GM19238 (cell line): ENCODE results near the gene RTN4RL1.

Source experiments
- DNase-seq: peaks from one replicate; pipeline ENCODE4 v3.0.0; 2011; ENCODE audit warnings: low spot score; ENCODE audit not compliant: insufficient read length

RTN4RL1 gene

DNA sequence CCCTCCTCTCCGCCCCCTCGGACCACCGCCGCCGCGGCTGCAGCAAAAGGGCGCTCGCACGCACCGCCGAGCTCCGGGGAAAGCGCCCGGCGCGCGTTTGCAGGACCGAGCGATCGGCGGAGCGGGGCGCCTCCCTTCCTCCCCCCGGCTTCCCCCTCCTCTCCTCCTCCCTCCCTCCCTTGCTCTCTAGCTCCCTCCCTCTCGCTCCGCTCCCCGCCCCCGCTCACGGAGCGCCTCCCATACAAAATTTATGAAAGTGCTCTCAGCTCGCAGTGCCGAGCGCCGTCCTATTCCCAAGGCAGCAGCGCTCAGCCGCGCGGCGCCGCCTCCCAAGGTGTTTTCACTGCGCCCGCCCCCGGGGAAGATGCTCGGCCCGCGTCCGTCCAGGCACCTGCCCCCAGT lies at the start of gene RTN4RL1:
TSS of gene RTN4RL1 (minus strand) at position 115 of the 402 bp plus-strand sequence. CDS start 469 bp downstream, outside the sequence.
- no peak for DNase-seq

- DNase-seq: no peak
Measured at GRCh38 chr17:2074919-2075318, 49.8 kb upstream of the RTN4RL1 start.

DNA sequence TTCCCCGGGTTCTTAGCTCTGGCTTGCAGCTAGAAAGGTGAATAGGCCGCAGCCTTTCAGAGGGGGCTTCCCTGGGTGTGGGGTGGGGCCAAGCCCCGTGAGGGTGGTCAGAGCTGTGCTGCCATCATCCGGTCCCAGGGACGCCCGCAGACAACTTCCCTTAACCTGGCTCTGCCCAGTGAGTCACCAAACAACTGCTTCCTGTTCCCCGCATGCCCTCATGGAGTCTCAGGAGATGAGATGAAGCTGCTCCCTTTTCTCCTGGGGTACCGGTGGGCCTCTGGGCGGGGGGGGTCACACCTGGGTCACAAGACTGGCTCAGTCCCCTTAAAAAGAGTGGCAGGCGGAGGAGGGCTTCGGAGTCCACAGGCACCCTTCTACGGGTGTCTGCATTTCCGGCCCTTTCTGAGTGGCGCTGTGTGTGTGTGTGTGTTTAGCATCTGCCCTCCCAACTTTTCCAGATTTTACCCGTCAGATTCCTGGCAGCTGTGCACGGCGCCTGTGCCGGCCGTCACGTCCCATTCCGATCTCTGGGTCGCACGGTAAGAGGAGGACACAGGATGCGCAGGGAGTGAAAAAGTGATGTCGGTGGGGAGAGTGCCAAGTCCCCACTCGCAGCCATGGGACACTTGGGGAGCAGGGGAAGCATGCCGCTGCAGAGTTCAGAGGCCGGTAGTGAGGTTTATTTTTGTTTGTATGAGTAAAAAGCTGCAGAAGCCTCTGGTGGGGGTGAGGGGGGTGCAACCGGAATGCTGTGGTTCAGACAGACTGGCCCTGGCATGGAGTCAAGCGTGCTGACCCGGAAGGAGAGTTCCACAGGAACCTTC lies 46.5 kb upstream of the RTN4RL1 start:
- DNase-seq: no peak

DNA sequence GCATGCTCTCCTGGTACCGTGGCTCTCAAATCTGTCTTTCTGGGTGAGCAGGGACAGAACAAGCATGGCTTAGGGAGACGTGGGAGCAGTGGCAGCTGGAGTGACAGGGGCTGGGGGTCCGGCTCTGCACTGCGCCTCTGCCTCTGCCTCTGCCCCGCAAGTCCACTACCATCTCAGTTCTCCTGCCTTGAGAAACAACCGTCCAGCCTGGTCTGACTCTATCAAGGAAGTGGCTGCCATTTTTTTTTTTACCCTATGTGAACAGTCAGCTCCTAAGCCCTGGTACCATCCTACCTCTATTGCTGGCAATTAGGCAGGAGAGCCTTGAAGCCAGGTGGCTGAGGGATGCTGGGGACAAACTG lies 45.9 kb upstream of the RTN4RL1 start:
- no peak for DNase-seq

DNA sequence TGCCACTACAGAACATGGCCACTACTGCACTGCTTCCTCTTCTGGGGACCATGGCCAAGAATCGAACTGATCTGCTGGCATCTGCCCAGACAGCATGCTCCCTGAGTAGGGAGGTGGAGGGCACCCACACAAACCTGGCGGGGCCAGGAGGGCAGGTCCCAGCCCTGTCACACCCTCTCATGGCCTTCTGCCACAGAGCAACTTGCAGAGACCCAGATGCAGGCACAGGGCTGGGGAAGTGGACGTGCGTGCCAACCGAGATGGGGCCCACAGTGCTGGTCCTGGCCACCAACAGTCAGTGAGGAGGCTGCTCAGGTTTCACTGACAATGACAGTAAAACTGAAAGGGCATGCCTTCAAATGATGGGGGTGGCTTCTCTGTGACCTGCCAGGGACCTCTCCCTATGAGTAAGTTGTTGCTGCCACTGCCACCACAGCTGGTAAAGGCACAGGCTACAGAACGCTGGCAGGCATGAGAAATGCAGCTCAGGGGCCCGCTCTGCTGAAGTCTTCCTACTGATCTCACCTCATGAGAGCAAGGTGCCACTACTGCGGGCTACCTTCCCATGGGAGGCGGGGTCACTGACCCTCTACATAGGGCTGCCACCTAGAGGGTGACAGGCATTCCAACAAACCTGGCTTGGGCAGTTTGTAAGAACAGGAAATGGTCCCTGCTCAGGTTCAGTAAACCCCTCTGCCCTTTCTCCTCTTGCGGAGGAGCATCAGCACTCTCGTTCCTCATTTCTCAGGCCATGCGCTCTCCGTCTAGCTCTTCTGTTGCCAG lies 45.3 kb upstream of the RTN4RL1 start:
- peak; percentile 69 for DNase-seq

DNA sequence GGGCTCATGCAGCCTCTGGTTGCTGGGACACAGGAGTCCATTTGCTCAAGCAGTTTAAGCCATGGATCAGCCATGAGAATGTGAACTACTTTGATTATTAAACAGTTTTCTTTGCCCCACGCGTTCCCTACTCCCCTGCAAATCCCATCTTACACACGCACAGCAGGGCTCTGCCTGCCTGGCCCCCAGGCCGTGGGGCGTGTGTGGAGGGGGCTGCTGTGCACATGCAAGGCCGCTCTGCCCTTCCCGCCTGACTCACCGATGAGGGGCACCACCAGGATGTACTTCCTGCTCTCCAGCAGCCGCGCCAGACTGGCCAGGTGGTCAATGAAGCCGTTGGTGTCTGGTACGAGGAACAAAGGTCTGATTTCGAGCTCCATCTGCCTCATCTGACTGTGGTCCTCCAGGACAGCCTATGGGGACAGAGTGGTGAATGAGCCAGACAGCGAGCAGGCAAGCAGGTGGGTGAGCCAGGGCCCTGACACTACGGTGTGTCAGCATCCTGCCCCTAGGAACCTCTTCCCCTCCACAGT lies 43.5 kb upstream of the RTN4RL1 start:
- no peak for DNase-seq

DNA sequence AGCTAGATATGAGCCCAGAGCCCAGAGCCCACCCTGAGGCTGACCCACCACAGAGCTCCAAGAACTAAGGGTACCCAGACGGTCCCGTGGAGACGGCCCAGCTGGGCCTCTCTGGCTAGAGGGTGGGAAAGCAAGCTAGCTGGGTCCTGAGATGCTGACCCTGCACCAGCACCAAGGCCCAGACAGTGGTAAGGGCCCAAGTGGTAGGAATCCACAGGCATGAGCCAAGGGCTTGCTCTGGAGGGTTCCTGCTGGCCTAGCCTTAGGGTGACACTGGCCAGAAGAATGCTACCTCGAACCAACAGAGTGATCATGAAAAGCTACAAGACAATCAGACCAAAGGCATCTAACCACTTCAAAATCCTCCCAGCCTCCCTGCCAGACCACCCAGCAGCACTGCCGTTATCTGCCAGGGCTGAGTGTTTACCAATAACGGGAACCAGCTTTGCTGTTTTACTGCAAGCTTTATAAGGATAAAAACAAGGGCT lies 42.9 kb upstream of the RTN4RL1 start:
- no peak for DNase-seq

GRCh38 chr17:2067608-2068024 lies 42.5 kb upstream of the RTN4RL1 start:
- DNase-seq: no peak

DNA sequence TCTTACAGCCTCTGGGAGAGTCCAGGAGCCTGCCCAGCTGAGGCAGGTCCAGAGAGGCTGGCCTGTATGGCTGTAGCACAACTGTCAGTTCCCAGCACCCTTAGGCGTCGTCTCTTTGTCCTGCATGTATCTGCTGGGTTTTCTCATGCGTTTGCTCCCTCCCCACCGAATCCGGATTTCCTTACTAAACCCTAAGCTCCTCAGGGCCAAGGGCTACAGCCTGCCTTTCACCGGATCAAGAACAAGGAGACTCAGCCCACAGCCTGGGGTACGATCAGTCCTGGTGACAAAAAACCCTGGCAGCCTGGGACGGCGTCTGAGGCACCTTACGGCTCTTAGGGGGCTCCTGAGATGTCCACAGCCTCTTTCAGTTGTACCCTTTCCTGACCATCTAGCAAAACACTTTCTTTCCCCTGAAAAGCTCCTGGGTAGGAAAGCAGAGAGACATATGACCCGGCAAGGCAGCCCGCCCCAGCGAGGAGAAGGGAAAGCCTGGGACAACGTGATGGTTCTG lies 42.0 kb upstream of the RTN4RL1 start:
- DNase-seq: no peak

DNA sequence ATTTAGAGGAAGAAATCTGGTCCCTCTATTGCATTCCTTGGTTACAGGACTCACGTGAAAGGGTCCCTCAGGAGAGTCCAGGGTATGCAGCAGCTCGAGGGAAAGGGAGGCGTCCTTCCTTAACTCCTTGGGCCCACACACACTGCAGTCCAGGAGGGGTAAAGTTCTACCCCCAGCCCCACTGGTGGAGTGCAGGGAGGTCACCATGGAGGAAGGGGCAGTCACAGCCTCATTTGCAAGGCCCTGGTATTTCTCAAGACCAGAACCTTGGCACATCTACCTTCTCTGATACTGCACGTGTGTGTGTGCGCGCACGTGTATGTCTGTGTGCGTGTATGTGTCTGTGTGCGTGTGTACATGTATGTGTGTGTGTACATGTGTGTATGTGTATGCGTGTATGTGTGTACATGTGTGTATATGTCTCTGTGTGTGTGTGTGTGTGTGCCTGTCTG lies 40.8 kb upstream of the RTN4RL1 start:
- DNase-seq: no peak

DNA sequence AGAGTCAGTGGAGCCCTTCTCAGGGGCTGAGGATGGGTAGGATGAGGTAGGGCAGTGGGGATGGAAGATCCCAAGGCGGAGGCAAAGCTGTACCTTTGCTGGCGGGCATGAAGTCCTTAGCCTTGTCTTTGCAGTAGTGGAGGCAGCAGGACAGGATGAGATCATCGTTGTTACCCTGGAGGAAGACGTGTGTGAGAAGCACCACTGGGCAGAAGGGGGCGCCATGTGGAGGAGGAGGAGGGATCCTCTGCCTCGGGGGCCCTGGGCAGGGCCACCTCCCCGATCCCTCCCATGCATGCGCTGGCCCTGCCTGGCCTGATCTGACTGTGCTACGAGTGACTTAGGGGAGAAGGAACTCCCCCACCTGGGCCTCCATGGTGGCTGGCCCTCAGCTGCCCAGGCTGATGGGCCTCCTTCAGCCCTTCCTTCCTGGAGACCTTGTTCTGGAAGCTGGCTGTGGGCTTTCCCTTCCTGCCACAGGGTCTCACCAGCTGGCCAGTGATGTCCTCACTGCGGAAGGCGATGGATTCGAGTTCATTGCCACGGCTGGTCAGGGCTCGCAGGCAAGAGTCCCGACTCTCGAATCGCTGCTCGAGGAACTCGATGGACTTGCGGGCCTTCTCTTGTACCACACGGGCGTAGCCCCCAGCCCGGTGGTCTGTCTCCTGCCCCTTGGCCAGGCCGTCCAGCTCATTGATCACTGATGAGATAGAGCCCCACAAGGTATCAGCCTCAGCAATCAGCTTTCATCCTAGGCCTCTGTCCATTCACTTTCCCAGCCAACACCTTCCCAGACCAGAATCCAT lies 40.0 kb upstream of the RTN4RL1 start:
- DNase-seq: no peak

GRCh38 chr17:2064520-2064971 lies 39.4 kb upstream of the RTN4RL1 start:
- no peak for DNase-seq

DNA sequence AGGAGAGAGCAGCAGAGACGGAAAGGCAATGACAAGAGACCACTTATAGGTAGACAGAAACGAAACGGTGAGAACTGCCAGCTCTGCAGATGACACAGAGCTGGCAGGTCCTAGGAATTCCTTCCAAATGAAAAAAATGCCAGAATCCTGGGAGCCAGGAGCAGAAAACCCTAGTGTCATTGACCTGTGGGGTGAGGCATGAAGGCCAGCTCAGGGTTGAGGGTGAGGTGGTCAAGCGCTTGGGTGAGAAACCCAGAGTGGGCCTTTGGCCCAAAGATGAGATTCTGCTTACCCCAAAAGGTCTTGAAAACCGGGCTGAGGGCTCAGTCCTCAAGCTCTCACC lies 39.0 kb upstream of the RTN4RL1 start:
- DNase-seq: no peak

- DNase-seq: no peak
Measured at GRCh38 chr17:2063261-2064146, 38.4 kb upstream of the RTN4RL1 start.

- no peak for DNase-seq
Measured at GRCh38 chr17:2062571-2063183, 37.5 kb upstream of the RTN4RL1 start.

- DNase-seq: no peak
Measured at GRCh38 chr17:2061441-2061958, 36.4 kb upstream of the RTN4RL1 start.

DNA sequence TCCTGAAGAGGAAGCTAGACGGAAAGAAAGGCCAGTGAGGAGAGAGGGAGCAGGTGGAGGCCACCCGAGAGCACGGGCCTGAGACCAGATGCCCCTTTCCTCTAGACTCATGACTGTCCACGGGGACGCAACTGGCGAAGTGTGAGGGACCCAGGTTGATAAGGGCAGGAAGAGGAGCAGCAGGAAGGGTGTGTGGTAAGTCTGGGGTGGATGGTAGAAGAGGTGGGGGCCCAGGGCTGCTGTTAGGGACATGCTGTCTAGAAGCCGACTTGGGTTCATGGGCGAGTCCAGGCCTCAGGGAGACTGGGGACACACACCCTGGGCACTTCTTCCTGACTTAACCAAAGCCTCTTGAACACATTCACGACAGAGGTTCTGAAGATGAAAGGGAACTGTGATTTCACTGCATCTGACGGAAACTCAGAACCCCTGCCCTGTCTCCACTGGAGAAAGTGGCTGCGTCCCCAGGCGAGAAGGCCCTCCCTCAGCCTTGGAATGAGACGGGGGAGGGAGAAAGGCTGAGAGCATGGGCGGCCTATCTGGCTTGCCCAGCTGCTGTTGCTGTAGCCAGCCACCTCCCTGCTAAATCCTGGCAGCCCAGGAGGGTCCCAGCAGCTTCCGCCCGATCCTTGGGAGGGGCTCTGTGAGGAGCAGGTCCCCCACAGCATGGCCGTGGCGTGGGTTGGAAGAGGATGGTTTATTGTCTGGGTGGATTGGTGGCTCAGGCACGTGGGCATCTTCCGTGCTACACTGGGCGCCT lies 35.7 kb upstream of the RTN4RL1 start:
- DNase-seq: no peak

DNA sequence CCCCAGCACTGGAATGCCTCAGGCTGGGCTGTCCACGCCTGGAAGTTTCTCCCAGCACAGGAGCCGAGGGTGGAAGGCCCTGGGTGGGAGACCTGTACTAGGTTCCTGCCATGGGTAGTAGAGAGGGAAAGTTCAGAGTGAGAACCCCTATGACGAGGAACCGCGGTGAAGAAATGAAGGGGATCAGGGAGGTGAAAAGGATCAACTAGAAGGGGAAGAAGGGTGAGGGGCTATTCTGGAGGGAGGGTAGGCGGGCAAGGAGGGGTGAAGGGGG lies 35.2 kb upstream of the RTN4RL1 start:
- no peak for DNase-seq
